Skeletal muscle tissue (tissue), 4 donors: ENCODE measurements around the gene TBC1D1. TPM values are rescaled to one million over a fixed set of nuclear protein-coding genes. Genes with fewer than 3 reads are reported as not detected.

ENCODE experiments used
- H3K27ac ChIP-seq: one replicate; pipeline ENCODE4 v1.7.0; 2013; ENCODE audit warnings: mild to moderate bottlenecking, low read depth, low read length, inconsistent platforms
- H3K27me3 ChIP-seq, 3 donors: one replicate each; pipeline ENCODE4 v1.7.0; 2013; ENCODE audit warnings: low read length in 3 of 3; ENCODE audit not compliant: control insufficient read depth in 3 of 3, insufficient read depth in 3 of 3
- H3K36me3 ChIP-seq, 3 donors: one replicate each; pipeline ENCODE4 v1.7.0; 2013; ENCODE audit warnings: low read length in 3 of 3; ENCODE audit not compliant: control insufficient read depth in 3 of 3, insufficient read depth in 3 of 3
- H3K4me1 ChIP-seq, 3 donors: one replicate each; pipeline ENCODE4 v1.7.0; 2013; ENCODE audit warnings: low read length in 3 of 3, mild to moderate bottlenecking in 3 of 3; ENCODE audit not compliant: control insufficient read depth in 3 of 3, insufficient read depth in 3 of 3
- H3K4me3 ChIP-seq, 3 donors: one replicate each; pipeline ENCODE4 v1.7.0; 2013; ENCODE audit warnings: low read length in 3 of 3
- H3K9ac ChIP-seq, 3 donors: one replicate each; pipeline ENCODE4 v1.7.0; 2013; ENCODE audit warnings: low read length in 3 of 3, mild to moderate bottlenecking in 3 of 3, moderate library complexity in 2 of 3, low read depth in 1 of 3
- H3K9me3 ChIP-seq, 3 donors: one replicate each; pipeline ENCODE4 v1.7.0; 2013; ENCODE audit warnings: low read length in 3 of 3; ENCODE audit not compliant: control insufficient read depth in 3 of 3
- total RNA-seq: library from RNA; depleted of rRNA; stranded (reverse); fragments of >200 nt; gene quantifications from one replicate; pipeline ENCODE4 v1.2.3, GENCODE V29; 2014
- donor health status: Osteomylitis.

Gene TBC1D1
- total RNA-seq, 1 donor from 2014 or later = 54.3 TPM

- Histone ChIP-seq H3K27ac (no peak overlapping the region), H3K4me1 (no peaks in the 10 kb centered on the region), H3K27me3 (no peaks in the 10 kb centered on the region), H3K9me3 (no peaks in the 10 kb centered on the region), H3K36me3 (peaks cover 0 to 5% (median 2%) of the 10 kb centered on the region in 3 donors), H3K4me3 (no peak overlapping the region), H3K9ac (no peak overlapping the region)
These were observed 254.3 kb downstream of the TBC1D1 start for GRCh38 chr4:38145033-38145678.

GRCh38 chr4:38145741-38146140 lies 254.9 kb downstream of the TBC1D1 start:
- no peaks in the 10 kb centered on the region for H3K36me3 ChIP-seq
- no peaks in the 10 kb centered on the region for H3K9me3 ChIP-seq
- no peaks in the 10 kb centered on the region for H3K4me1 ChIP-seq
- H3K4me3 ChIP-seq = no peak overlapping the region
- no peaks in the 10 kb centered on the region for H3K27me3 ChIP-seq
- no peak overlapping the region for H3K27ac ChIP-seq
- no peak overlapping the region for H3K9ac ChIP-seq

GRCh38 chr4:38146383-38146782 lies 255.5 kb downstream of the TBC1D1 start:
- Histone ChIP-seq H3K9ac (no peak overlapping the region), H3K4me3 (no peak overlapping the region), H3K4me1 (no peaks in the 10 kb centered on the region), H3K27ac (no peak overlapping the region), H3K36me3 (no peaks in the 10 kb centered on the region), H3K9me3 (no peaks in the 10 kb centered on the region), H3K27me3 (no peaks in the 10 kb centered on the region)

- Histone ChIP-seq H3K9me3 (no peaks in the 10 kb centered on the region), H3K27ac (no peak overlapping the region), H3K36me3 (no peaks in the 10 kb centered on the region), H3K4me1 (peaks cover under 1 to 6% (median 3%) of the 10 kb centered on the region in 3 donors), H3K27me3 (no peaks in the 10 kb centered on the region), H3K9ac (no peak overlapping the region), H3K4me3 (no peak overlapping the region)
These were observed 258.6 kb downstream of the TBC1D1 start for GRCh38 chr4:38149472-38149996.

GRCh38 chr4:38149997-38150671 lies 259.2 kb downstream of the TBC1D1 start:
- H3K9ac ChIP-seq = no peak overlapping the region
- H3K36me3 ChIP-seq = no peaks in the 10 kb centered on the region
- no peak overlapping the region for H3K4me3 ChIP-seq
- H3K27me3 ChIP-seq = no peaks in the 10 kb centered on the region
- no peak overlapping the region for H3K27ac ChIP-seq
- no peaks in the 10 kb centered on the region for H3K9me3 ChIP-seq
- H3K4me1 ChIP-seq = peaks cover 6 to 11% (median 7%) of the 10 kb centered on the region in 3 donors

GRCh38 chr4:38150766-38151165 lies 259.9 kb downstream of the TBC1D1 start:
- H3K9me3 ChIP-seq = no peaks in the 10 kb centered on the region
- H3K9ac ChIP-seq = no peak overlapping the region
- no peaks in the 10 kb centered on the region for H3K27me3 ChIP-seq
- peaks cover 8 to 11% (median 9%) of the 10 kb centered on the region in 3 donors for H3K4me1 ChIP-seq
- no peaks in the 10 kb centered on the region for H3K36me3 ChIP-seq
- H3K27ac ChIP-seq = no peak overlapping the region
- H3K4me3 ChIP-seq = no peak overlapping the region

GRCh38 chr4:38151873-38152272 lies 261.0 kb downstream of the TBC1D1 start:
- no peak overlapping the region for H3K4me3 ChIP-seq
- no peaks in the 10 kb centered on the region for H3K36me3 ChIP-seq
- H3K4me1 ChIP-seq = peaks cover 8 to 11% (median 9%) of the 10 kb centered on the region in 3 donors
- H3K27ac ChIP-seq = no peak overlapping the region
- no peaks in the 10 kb centered on the region for H3K9me3 ChIP-seq
- H3K27me3 ChIP-seq = no peaks in the 10 kb centered on the region
- H3K9ac ChIP-seq = no peak overlapping the region

- H3K36me3 ChIP-seq = no peaks in the 10 kb centered on the region
- H3K9me3 ChIP-seq = no peaks in the 10 kb centered on the region
- H3K9ac ChIP-seq = no peak overlapping the region
- H3K27me3 ChIP-seq = no peaks in the 10 kb centered on the region
- peaks cover 8 to 11% (median 9%) of the 10 kb centered on the region in 3 donors for H3K4me1 ChIP-seq
- H3K4me3 ChIP-seq = no peak overlapping the region
- no peak overlapping the region for H3K27ac ChIP-seq
These were observed 261.4 kb downstream of the TBC1D1 start for GRCh38 chr4:38152305-38152704.

GRCh38 chr4:38152721-38153386 lies 262.0 kb downstream of the TBC1D1 start:
- Histone ChIP-seq H3K4me3 (no peak overlapping the region), H3K9ac (no peak overlapping the region), H3K27me3 (no peaks in the 10 kb centered on the region), H3K9me3 (no peaks in the 10 kb centered on the region), H3K27ac (no peak overlapping the region), H3K4me1 (peaks cover 8 to 11% (median 9%) of the 10 kb centered on the region in 3 donors), H3K36me3 (no peaks in the 10 kb centered on the region)

GRCh38 chr4:38153387-38153760 lies 262.5 kb downstream of the TBC1D1 start:
- Histone ChIP-seq H3K36me3 (no peaks in the 10 kb centered on the region), H3K27me3 (no peaks in the 10 kb centered on the region), H3K9ac (no peak overlapping the region), H3K9me3 (no peaks in the 10 kb centered on the region), H3K27ac (no peak overlapping the region), H3K4me1 (peaks cover 8 to 11% (median 9%) of the 10 kb centered on the region in 3 donors), H3K4me3 (no peak overlapping the region)
